ENCODE data around the gene SCRN2. TPM values are rescaled to one million over a fixed set of nuclear protein-coding genes. Genes with fewer than 3 reads are reported as not detected.

SCRN2 gene
- total and polyA plus RNA-seq, 2 of the 13 experiments (the other 11 are each of a cell fraction or from before 2014, with no cell fraction given), result 21.7 to 29.5 TPM

GRCh38 chr17:47882695-47883588 lies 41.9 kb upstream of the SCRN2 start:
- TF ChIP-seq ZNF263 (CRISPR knock-in tag; IDR thresholded peaks at IDR 0.05) (peak; percentile 17; the same call in 1 of the 2 replicates), ZFP36 (IDR thresholded peaks at IDR 0.05; ENCODE audit: borderline replicate concordance, low read depth, low read length, partially characterized antibody) (no peak), ZNF629 (CRISPR knock-in tag; conservative IDR thresholded peaks at IDR 0.05) (peak; percentile 64), MATR3 (CRISPR knock-in tag; IDR thresholded peaks at IDR 0.05) (no peak)
- no peak for DNase-seq (ENCODE audit: low spot score)
- H3K9me3 ChIP-seq (ENCODE audit: low read length), result no peaks in the 10 kb centered on the region
- H4K20me1 ChIP-seq (ENCODE audit: insufficient read depth, low read length), result no peaks in the 10 kb centered on the region
- ChIA-PET CTCF (ENCODE audit: low intra/inter-chr PET ratio, low total read pairs) (no interaction called here), POLR2A (interaction anchor here (2.5 kb wide), 1 partner anchor 12 kb away, joined by 11 read pairs; the partner anchor contains the start of gene SP2)
- BruUV-seq (replicated peaks), result no TSS peak
- no peak overlapping the region for H2AFZ ChIP-seq (ENCODE audit: low read length)
- no peaks in the 10 kb centered on the region for H3K36me3 ChIP-seq (replicated peaks in 1 of 2; ENCODE audit: control insufficient read depth in 1 of 2, insufficient read depth in 2 of 2, low read length in 2 of 2)
- H3K79me2 ChIP-seq (ENCODE audit: insufficient read depth, low read length), result no peaks in the 10 kb centered on the region
- in situ Hi-C loops (cut with HindIII; ENCODE audit: extremely low pct_ligation_motif_present, low pct_unique_long_range_greater_than_20kb) (no loop called here), intact Hi-C loops (cut with micrococcal nuclease; ENCODE audit: unreplicated experiment) (no loop called here)
- ATAC-seq, result no peak
- WGBS (ENCODE audit: low lambda C conversion rate), result 46% methylated on average over 9 of the region's 9 CpGs
- H3K4me3 ChIP-seq (replicated peaks in 1 of 3; ENCODE audit: insufficient read depth in 1 of 3, low read depth in 2 of 3, low read length in 3 of 3), result no peak overlapping the region
- H3K4me2 ChIP-seq (ENCODE audit: low read depth, low read length), result 0 out of 2 replicates have a peak overlapping the region, but pooled peaks have one; percentile 4
- H3K27ac ChIP-seq (ENCODE audit: extremely low read length, insufficient read depth, low read length), result no peak overlapping the region
- peaks cover 9 to 55% of the 10 kb centered on the region in 2 experiments; a peak in 4 of 5 replicates for H3K27me3 ChIP-seq (ENCODE audit: control insufficient read depth in 1 of 2, insufficient read depth in 2 of 2, low read length in 2 of 2)
- no peak for FAIRE-seq
- H3K9ac ChIP-seq (ENCODE audit: insufficient read depth, low read depth, low read length), result no peak overlapping the region
- peaks cover 40% of the 10 kb centered on the region for H3K4me1 ChIP-seq (ENCODE audit: insufficient read depth, low read length)

- ChIA-PET POLR2A (interaction anchor here (2.5 kb wide), 1 partner anchor 13 kb away, joined by 11 read pairs; the partner anchor contains the start of gene SP2), CTCF (ENCODE audit: low intra/inter-chr PET ratio, low total read pairs) (no interaction called here)
- Histone ChIP-seq H3K79me2 (ENCODE audit: insufficient read depth, low read length) (no peaks in the 10 kb centered on the region), H3K9ac (ENCODE audit: insufficient read depth, low read depth, low read length) (no peak overlapping the region), H3K9me3 (ENCODE audit: low read length) (no peaks in the 10 kb centered on the region), H3K4me2 (ENCODE audit: low read depth, low read length) (0 out of 2 replicates have a peak overlapping the region, but pooled peaks have one; percentile 4), H3K27ac (ENCODE audit: extremely low read length, insufficient read depth, low read length) (no peak overlapping the region), H4K20me1 (ENCODE audit: insufficient read depth, low read length) (no peaks in the 10 kb centered on the region), H3K4me1 (ENCODE audit: insufficient read depth, low read length) (peaks cover 41% of the 10 kb centered on the region), H2AFZ (ENCODE audit: low read length) (no peak overlapping the region), H3K36me3 (replicated peaks in 1 of 2; ENCODE audit: control insufficient read depth in 1 of 2, insufficient read depth in 2 of 2, low read length in 2 of 2) (no peaks in the 10 kb centered on the region), H3K4me3 (replicated peaks in 1 of 3; ENCODE audit: insufficient read depth in 1 of 3, low read depth in 2 of 3, low read length in 3 of 3) (no peak overlapping the region), H3K27me3 (ENCODE audit: control insufficient read depth in 1 of 2, insufficient read depth in 2 of 2, low read length in 2 of 2) (peaks cover 10 to 62% of the 10 kb centered on the region in 2 experiments; a peak in 4 of 5 replicates)
- no peak for FAIRE-seq
- in situ Hi-C loops (cut with HindIII; ENCODE audit: extremely low pct_ligation_motif_present, low pct_unique_long_range_greater_than_20kb), result no loop called here
- 19% methylated on average over 7 of the region's 7 CpGs for WGBS (ENCODE audit: low lambda C conversion rate)
- BruUV-seq (replicated peaks), result no TSS peak
- DNase-seq (ENCODE audit: low spot score), result no peak
- ATAC-seq, result no peak
- no peak for TF ChIP-seq FOXA1 (IDR thresholded peaks at IDR 0.05)
- TF ChIP-seq FOXA1 (CRISPR knock-in tag; IDR thresholded peaks at IDR 0.05), result no peak
- no peak for TF ChIP-seq U2AF1 (optimal IDR thresholded peaks at IDR 0.05; ENCODE audit: low read depth, low read length)
- TF ChIP-seq POGZ (CRISPR knock-in tag; IDR thresholded peaks at IDR 0.05), result no peak
- TF ChIP-seq ZNF460 (CRISPR knock-in tag; IDR thresholded peaks at IDR 0.05; ENCODE audit: borderline replicate concordance), result no peak
- TF ChIP-seq DDIT3 (CRISPR knock-in tag; IDR thresholded peaks at IDR 0.05), result no peak
- no peak for TF ChIP-seq XRCC5 (optimal IDR thresholded peaks at IDR 0.05; ENCODE audit: low read length)
- no peak for TF ChIP-seq ATF3 (CRISPR knock-in tag; IDR thresholded peaks at IDR 0.05)
- no peak for TF ChIP-seq PLSCR1 (CRISPR knock-in tag; IDR thresholded peaks at IDR 0.05; ENCODE audit: borderline replicate concordance)
- no peak for TF ChIP-seq ZNF572 (CRISPR knock-in tag; IDR thresholded peaks at IDR 0.05)
- no peak for TF ChIP-seq ZNF414 (CRISPR knock-in tag; IDR thresholded peaks at IDR 0.05)
- TF ChIP-seq ZMYM4 (CRISPR knock-in tag; IDR thresholded peaks at IDR 0.05), result no peak
- intact Hi-C loops (cut with micrococcal nuclease; ENCODE audit: unreplicated experiment), result no loop called here
Observed at GRCh38 chr17:47882247-47882646, 41.2 kb upstream of the SCRN2 start.

All from HepG2 (cell line).